NCI-H2227 (cell line): ENCODE results near the gene TUBB2B.

ENCODE experiments used
- DNase-seq: peaks from one replicate; lab custom pipeline; 2025; ENCODE audit not compliant: unreplicated experiment; lab: John Stamatoyannopoulos, UW

The TUBB2B gene

GRCh38 chr6:3235486-3235885 is 8.0 kb upstream of the TUBB2B start:
- no peak for DNase-seq

DNA sequence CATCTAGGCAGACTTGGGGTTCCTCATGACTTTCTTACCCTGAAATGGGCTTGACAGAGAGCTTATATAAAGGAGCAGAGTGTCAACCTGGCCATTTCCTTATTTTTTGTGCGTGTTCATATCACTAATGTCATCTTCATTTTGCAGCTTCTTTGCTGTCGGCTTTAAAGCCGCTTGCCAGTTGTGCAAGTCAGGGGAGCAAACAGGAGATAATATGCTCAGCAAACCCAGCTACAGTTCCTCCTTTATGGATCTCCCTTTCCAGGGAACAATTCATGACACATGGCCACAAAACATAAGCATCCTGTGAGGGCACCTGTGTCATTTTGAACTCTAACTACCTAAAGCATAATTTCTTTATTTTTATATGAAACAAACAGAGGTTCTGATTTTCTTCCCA is 6.5 kb upstream of the TUBB2B start:
- no peak for DNase-seq

DNA sequence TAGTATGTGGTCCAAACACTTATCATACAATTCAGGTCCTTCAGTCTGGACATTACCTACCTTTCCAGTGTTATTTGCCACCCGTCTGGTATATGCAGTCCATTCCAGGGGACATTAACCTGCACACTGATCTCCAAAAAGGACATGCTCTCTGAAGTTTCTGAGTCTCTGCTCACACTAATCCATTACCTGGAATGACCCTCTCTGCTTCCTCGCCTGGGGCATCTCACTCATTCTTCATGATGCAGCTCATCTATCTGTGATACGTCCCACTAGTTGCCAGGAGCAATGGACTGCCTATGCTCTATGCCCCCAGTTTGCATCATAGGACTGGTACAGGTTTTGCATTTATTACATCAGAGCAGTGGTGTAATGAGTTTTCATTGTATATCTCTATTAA is 5.9 kb upstream of the TUBB2B start:
- peak; percentile 48 for DNase-seq

DNA sequence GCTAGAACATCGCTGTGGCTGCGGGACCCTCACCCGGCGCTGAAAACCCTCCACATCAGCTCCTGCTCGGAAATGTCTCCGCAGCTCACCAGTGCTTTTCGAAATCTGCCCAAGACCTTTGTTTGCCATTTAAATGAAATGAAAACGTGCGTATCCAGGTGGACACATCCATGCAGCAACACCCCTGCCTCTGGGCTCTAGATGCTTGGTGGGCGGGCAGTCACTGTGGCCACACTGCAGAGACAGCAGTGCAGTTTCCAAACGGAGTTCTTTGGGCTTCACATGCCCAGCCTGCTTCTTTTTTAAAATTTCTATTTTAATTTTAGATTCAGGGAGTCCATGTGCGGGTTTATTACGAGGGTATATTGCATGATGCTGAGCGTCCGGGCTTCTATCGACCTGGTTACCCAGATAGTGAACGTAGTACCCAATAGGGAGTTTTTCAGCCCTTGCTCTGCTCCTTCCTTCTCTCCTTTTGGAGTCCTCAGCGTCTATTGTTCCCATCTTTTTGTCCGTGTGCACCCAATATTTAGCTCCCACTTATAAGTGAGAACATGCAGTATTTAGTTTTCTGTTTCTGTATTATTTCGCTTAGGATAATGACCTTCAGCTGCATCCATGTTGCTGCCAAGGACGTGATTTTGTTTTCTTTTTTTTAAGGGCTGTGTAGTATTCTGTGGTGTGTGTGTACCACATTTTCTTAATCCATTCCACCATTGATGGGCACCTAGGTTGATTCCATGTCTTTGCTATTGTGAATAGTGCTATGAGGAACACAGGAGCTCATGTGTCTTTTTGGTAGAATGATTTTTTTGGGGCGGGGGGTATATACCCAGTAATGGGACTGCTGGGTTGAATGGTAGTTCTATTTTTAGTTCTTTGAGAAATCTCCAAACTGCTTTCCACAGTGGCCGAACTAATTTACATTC is 4.8 kb upstream of the TUBB2B start:
- DNase-seq = peak; percentile 76

DNA sequence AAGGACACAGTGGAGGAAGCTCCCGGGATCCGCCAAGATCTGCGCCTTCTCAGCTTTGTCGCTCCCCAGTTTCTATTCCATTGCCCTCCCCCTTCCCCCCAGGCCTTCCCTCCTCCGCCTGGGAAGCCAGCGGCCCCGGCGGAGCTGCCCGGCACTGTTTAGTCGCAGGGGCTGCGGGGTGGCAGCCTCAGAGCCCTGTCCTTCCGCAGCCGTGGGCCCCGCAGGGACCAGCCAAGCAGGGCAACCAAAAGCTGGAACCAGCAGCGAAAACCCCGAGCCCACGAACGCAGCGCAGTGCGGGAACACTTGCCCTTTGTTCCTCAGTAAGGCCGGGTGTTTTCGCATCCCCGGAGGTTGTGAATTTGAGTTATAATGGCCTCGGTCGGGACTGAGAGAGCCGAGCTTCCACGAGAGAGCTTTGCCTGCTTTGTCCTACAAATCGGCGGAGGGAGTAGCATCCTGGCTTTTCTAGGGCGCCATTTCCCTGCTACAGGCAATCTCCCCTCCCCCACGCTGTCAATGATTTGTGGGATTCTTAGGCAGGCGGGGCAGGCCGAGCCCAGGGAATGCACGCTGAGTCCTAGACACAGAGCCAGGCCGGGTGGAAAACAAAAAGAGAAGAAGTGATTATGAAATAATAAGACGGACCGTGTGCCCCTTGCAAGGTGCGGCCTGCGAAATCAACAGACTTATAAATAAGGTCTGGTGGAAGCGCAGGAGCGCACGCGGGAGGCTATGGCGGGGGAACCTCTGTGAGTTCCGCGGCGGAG is 4.0 kb upstream of the TUBB2B start:
- peak; percentile 96 for DNase-seq

DNA sequence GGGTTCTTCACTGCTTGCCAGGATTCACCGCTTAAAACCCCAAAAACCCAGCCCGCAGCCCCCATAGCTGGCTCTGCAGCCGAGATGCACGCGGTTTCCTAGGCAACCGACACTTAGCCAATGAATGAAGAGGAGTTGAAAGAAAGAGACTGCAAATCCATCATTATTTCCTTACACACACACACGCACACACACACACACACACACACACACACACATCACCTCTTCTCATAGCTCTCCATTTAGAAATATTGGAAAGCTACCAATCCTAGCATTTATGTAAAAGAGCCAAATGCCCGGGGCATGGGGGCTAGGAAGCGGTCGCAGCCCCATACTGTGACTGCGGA is 3.4 kb upstream of the TUBB2B start:
- DNase-seq = peak; percentile 94

GRCh38 chr6:3230256-3230882 is 2.9 kb upstream of the TUBB2B start:
- DNase-seq = peak; percentile 49

DNA sequence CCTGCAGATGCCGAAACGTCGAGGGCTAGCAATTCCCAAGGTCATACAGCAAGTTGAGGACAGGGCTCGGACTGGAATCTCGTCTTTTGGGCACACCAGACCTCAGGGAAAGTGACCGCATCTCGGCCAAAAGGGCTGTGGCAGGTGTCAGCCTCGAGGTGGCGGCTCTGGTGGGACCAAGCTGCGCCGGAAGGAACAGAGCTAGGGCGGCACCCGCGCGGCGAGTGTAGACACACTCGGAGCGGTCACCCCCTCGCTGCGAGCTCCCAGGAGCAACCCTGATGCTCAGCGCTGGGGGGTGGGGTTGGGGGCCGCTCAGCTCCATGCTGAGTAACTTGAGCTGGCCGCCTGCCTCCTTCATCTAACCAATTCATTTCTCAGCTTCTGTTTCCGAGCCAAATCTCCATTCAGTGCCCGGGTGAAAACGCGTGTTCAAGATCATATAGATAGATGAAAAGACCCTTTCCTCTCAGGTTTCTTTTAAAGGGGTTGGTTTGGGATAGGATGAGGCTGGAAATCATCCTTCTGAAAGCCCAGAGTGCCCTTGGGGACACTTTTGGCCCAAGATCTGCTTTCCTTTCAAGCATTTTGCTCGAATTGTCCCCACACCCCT is 2.2 kb upstream of the TUBB2B start:
- peak; percentile 72 for DNase-seq

DNA sequence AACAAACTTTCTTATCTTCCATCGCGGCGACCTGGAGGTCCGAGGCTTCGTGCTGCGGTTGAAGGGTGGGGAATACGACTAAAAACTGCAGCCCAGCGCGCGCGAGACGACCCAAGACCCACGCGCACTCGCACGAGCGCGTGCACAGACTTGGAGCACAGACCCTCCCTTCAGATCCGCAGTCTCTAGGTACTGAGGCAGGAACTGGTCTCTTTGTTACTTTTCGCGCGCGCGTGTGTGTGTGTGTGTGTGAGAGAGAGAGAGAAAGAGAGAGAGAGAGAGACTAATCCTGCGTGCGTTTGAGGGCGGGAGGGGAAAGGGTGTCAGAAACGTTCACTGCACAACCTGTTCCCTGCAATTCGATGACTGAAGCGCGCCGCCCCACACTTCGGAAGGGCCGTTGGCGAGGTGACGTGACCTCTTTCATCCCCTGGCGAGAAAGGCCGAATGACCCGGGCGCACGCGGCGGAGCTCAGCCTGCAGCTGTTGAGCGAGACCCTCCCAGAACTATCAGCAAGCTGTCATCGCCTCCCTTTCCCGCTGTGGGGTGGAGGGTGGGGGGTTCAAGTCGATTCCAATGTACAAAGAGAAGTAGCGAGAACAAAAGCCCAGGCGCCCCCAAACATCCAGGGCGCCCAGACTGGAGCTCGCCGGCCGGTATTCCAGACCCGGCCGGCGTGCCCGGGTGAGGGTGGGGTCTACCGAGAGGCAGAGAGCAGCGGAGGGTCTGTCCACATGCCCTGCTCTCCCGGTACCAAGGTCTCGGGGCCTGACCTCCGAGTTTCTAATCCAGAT is 1.5 kb upstream of the TUBB2B start:
- DNase-seq = peak; percentile 89

DNA sequence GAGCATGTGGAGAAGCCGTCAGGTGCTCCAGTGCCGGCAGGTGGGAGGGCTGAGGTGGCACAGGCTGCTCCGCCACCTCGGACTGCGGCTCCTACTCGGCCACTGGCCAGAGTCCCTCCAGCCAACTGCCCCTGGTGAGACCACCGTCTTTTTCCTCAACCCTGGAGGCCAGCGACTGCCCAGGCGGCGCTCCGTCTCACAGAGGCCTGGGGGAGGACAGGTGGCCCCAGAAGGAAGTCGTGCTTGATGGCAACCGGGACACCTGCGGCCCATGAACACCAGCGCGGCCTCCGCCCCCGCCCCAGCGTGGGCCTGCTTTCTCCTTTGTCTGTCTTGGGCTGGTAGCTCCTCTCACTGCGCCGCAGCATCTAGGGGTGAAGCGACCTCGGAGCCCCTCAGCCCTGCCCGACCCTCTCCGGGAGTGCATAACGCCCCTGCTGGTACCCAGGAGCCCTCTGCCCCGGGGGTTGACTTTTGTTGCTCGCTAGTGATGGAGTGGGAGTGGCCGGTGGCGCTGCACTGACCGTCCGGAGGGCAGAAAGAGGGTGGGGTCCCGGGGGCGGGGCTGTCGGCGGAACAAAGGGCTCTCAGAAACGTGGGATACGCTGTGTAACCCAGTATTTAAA is 706 bp upstream of the TUBB2B start:
- peak; percentile 90 for DNase-seq

DNA sequence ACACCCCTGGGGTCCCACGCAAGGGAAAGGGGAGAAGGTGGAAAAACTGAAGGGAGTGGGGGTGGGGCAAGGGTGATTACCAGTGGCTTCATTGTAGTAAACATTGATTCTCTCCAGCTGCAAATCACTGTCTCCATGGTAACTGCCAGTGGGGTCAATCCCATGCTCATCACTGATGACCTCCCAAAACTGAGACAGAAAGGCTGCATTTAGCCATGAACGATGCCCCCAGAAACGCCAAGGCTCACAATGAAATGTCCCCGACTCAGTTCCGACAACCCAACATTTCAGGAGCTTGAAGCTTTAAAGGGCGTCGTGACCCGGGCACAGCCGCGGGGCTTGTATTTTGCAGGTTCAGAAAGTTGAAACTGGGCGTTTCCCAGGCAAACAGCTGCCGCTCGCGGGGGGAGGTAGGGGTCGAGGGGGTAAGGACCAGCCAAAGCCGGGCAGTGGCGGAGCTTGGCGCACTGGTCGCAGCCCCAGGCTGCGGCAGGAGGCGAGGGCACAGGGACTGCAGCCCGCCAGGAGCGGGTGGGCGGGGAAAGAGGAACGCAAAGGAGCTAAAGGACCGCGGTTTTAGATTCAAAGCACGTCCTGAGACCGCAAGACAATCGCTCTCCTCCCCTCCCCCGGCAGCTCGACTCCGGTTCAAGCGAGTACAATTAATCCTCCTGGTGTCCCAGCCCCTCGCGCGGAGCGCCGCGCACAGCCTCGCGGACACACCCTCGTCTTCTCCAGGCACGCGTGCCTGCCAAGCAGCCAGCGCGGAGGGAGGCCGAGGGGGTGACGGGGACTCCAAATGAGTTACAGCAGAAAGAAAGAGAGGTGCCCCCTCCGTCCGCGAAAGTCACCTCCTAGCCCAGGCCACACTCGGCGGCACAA is 731 bp downstream of the TUBB2B start:
- peak; percentile 75 for DNase-seq

DNA sequence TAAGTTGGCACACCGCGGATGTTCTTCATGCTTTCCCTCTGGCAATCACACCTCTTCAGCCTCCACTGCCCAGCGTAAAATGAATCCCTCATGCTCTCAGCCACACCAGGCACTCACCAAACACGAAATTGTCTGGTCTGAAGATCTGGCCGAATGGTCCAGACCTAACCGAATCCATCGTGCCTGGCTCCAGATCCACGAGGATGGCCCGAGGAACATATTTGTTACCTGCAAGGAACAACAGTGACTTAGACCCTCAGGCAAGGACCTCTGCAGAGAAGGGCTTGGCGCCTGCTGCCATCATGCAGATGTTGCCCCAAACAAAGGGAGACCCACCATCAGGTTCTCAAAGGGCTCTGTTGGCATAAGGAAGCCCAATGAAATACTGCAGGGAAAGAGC is 1.4 kb downstream of the TUBB2B start:
- peak; percentile 65 for DNase-seq

GRCh38 chr6:3222506-3223038 is 4.9 kb downstream of the TUBB2B start:
- DNase-seq = peak; percentile 38

DNA sequence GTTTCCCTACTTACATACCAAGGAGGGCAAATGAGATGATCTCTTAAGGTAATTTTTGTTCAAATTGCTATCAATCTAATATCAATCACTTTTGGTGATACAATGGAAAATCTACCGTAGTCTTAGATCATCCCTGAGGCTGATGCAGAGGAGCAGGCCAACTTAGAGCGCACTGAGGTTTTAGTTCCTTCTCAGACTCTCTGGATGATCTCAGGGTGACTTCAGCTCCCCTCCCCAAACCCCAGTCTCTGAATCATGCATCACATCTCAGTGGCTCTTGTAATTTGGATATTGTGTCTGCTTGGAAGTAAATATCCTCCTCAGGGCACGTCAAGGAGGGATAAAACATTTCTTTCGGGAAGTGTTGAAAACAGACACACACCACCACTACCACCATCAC is 5.9 kb downstream of the TUBB2B start:
- no peak for DNase-seq

DNA sequence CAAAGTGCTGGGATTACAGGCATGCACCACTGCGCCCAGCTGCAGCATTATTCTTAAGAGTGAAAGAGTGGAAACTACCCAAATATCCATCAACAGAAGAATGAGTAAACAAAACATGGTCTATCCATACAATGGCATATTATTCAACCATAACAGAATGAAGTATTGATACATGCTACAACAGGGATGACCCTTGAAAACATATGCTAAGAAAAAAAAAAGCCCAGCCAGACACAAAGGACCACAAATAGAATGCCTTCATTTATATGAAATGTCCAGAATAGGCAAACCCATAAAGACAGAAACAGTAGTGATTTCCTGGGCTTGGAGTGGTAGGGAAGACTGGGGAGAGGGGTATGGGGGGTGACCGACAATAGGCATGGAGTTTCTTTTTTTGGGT is 7.1 kb downstream of the TUBB2B start:
- DNase-seq = no peak

DNA sequence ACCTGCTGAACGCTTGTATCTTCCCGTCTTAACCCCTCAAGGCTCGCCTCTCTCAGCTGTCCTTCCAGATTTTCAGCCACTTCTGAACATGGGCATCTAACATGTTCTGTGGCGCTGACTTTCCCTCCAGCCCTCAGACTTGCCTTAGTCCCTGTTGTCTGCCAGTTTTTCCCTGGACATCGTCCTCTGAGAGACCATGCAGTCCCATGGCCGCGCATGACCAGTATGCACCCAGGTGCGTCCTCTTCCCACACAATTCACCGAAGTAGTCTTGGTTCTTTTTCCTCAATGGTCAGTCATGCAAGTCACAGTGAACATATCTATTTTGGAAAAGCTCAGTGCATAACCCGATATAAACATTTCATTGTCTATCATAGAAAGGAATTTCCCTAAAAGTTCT is 9.2 kb downstream of the TUBB2B start:
- no peak for DNase-seq

DNA sequence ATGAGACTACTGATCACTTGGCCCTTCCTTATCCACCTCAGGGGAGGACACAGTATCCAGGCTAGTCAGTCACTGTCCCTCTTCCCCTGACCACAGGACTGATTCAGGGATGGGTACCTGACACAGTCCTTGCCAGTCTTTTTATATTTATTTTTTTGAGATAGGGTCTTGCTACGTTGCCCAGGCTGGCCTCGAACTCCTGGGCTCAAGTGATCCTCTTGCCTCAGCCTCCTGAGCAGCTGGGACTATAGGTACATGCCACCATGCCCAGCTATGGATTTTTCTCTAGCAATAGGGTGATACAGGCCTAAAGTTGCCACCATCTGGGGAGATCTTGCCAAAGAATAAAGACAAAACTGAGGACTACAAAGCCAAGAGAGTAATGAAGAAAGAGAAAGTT is 10.2 kb downstream of the TUBB2B start:
- no peak for DNase-seq

- no peak for DNase-seq
These were observed 12.6 kb downstream of the TUBB2B start for GRCh38 chr6:3214898-3215297.

- no peak for DNase-seq
These were observed 14.1 kb downstream of the TUBB2B start for GRCh38 chr6:3213334-3213695.
